Heart left ventricle (tissue), 16 donors: Measurements from ENCODE around the gene DNHD1. TPM values are rescaled to one million over a fixed set of nuclear protein-coding genes. Genes with fewer than 3 reads are reported as not detected.

Experiments
- ATAC-seq, 4 donors: fragments of 200-7000 bp; cut with Tn5 transposase; one replicate each; pipeline ENCODE4 v1.9.1; 2020 to 2022; ENCODE audit warnings: moderate library complexity in 4 of 4, mild to moderate bottlenecking in 3 of 4, moderate number of reproducible peaks in 1 of 4
- DNase-seq, 5 donors: peaks; one replicate each; pipeline ENCODE4 v3.0.0-alpha.2; 2020
- H3K27ac ChIP-seq, 12 donors: fragments of 200-600 bp; sonication (generic) in 4 of 12; one replicate each; pipeline versions ENCODE4 v1.5.0 to v1.8.0; 2016 to 2022; ENCODE audit warnings: mild to moderate bottlenecking in 2 of 12
- H3K27me3 ChIP-seq, 9 donors: fragments of 200-600 bp; sonication (generic) in 2 of 9; one replicate each; pipeline versions ENCODE4 v1.5.1 to v1.8.0; 2016 to 2022; ENCODE audit warnings: mild to moderate bottlenecking in 3 of 9
- H3K36me3 ChIP-seq, 9 donors: fragments of 200-600 bp; sonication (generic) in 2 of 9; one replicate each; pipeline versions ENCODE4 v1.5.0 to v1.8.0; 2018 to 2022; ENCODE audit warnings: mild to moderate bottlenecking in 2 of 9
- H3K4me1 ChIP-seq, 12 donors: fragments of 200-600 bp; sonication (generic) in 4 of 12; one replicate each; pipeline versions ENCODE4 v1.5.0 to v1.8.0; 2016 to 2022; ENCODE audit warnings: mild to moderate bottlenecking in 3 of 12
- H3K4me3 ChIP-seq, 12 donors: fragments of 200-600 bp; sonication (generic) in 4 of 12; one replicate each; pipeline versions ENCODE4 v1.5.0 to v1.8.0; 2017 to 2022; ENCODE audit warnings: mild to moderate bottlenecking in 9 of 12, moderate library complexity in 4 of 12
- H3K9me3 ChIP-seq, 12 donors: fragments of 200-600 bp; sonication (generic) in 4 of 12; one replicate each; pipeline versions ENCODE4 v1.5.0 to v1.8.0; 2016 to 2022; ENCODE audit warnings: mild to moderate bottlenecking in 1 of 12
- CTCF ChIP-seq, 12 donors: fragments of 200-600 bp; sonication (generic) in 4 of 12; IDR thresholded peaks; one replicate each; pipeline versions ENCODE4 v1.5.0 to v1.8.0; 2018 to 2022; ENCODE audit warnings: antibody characterized with exemption in 12 of 12, mild to moderate bottlenecking in 5 of 12
- POLR2A ChIP-seq, 2 donors: fragments of 450-650 bp; IDR thresholded peaks; one replicate each; pipeline ENCODE4 v1.6.1; 2017; ENCODE audit warnings: antibody characterized with exemption in 2 of 2, mild to moderate bottlenecking in 2 of 2, moderate library complexity in 2 of 2
- WGBS, 4 donors: extraction: QIAGEN DNeasy Blood & Tissue Kit in 2 of 4; methylation state at CpG; one replicate each; pipeline versions ENCODE4 v1.1.5 to v1.1.7; 2013 to 2018; 5-methylcytosine and 5-hydroxymethylcytosine counted together
- intact Hi-C, 10 donors: fragments of 100-400 bp; cut with DNase I; formaldehyde crosslinking; loops; one replicate each; pipeline versions ENCODE4 v1.11.1 to v1.14.2; 2022
- polyA plus RNA-seq, 2 donors: library from polyadenylated mRNA; stranded (reverse); fragments of 200-250 nt; gene quantifications; one replicate each; pipeline ENCODE4 v1.2.3, GENCODE V29; 2013
- total RNA-seq, 9 donors: library from RNA; depleted of rRNA in 2 of 9; stranded (reverse); fragments of >200 nt in 2 of 9; fragmentation: NEBNext Ultra II Directional in 3 of 9; extraction: Animal tissue kit (Norgen Biotek cat#: 25700) in 3 of 9; gene quantifications; one replicate each; pipeline versions ENCODE4 v1.1.0 to v1.2.4, GENCODE V29; 2016 to 2023
- donor health status: ischemic (EF 13 %, LVEDD 7.1; RV severe dilation, severe dysfunction).
- donor health status: healthy with polysubstance abuse.
- donor health status: DM: no; HTN: yes; CAD: no.
- donor health status: DM: no; HTN: no; CAD: no.
- donor health status: ischemic (EF 25% LVEDD 6.9; RV normal size, moderate dysfunction).
- donor health status: ischemic (EF 25% LVEDD 5.7; RV mildly dilated, moderate dysfunction).
- donor health status: healthy.
- donor health status: DM: yes; HTN: yes; CAD: no.
- donor health status: ischemic (EF 35%, LVEDD 5.7; RV mildly dilated, moderate dysfunction).
- donor health status: nonischemic (EF 11% LVEDD 7.7; RV severe dilation, severe dysfunction).
- donor health status: DM: yes; HTN: yes; CAD: no.
- donor health status: PGD.
- donor health status: ischemic (EF 29% LVEDD 5.4; RV normal size, mild dysfunction).
- donor health status: nonischemic (EF 23%, LVEDD 6.1; RV moderate dilation, normal function).

The DNHD1 gene
- total and polyA plus RNA-seq, 11 donors: 2.2 to 9.4 (median 5.4) TPM

- DNase-seq (peak; percentile 58 to 71 (median 63)), ATAC-seq (peak; percentile 40 to 60 (median 57))
- intact Hi-C loops: loop anchor here in 5 of 10 donors (2.0 to 5.0 kb wide), 5 partner anchors 43 to 212 kb away; partner anchors contain the start of genes MRPL17 (in 2 of the 5) and SMPD1 (in 1 of the 5)
- peak in 5 of 12 donors; percentile 18 to 41 (median 24) for TF ChIP-seq CTCF (IDR thresholded peaks at IDR 0.05)
- TF ChIP-seq POLR2A (IDR thresholded peaks at IDR 0.05): no peak
- Histone ChIP-seq H3K36me3 (peaks cover 0 to 54% (median 44%) of the 10 kb centered on the region in 9 donors), H3K4me3 (peak overlapping the region; percentile 52 to 97 (median 92)), H3K9me3 (no peaks in the 10 kb centered on the region), H3K4me1 (peaks cover 17 to 77% (median 56%) of the 10 kb centered on the region in 12 donors), H3K27me3 (no peaks in the 10 kb centered on the region), H3K27ac (peak overlapping the region; percentile 83 to 99 (median 98))
- WGBS, 4 donors: 0 to 2% (median 0%) methylated on average over 8 to 20 of the region's 20 CpGs
These were observed 107.1 kb downstream of the DNHD1 start for GRCh38 chr11:6604081-6604626.

- Histone ChIP-seq H3K27me3 (no peaks in the 10 kb centered on the region), H3K4me3 (peak overlapping the region; percentile 52 to 97 (median 92)), H3K4me1 (peaks cover 17 to 73% (median 54%) of the 10 kb centered on the region in 12 donors), H3K36me3 (peaks cover 0 to 54% (median 44%) of the 10 kb centered on the region in 9 donors), H3K9me3 (no peaks in the 10 kb centered on the region), H3K27ac (peak overlapping the region; percentile 83 to 99 (median 98))
- intact Hi-C loops: loop anchor here in 5 of 10 donors (2.0 to 5.0 kb wide), 5 partner anchors 42 to 212 kb away; partner anchors contain the start of genes MRPL17 (in 2 of the 5) and SMPD1 (in 1 of the 5)
- no peak for DNase-seq
- 1 to 4% (median 3%) methylated on average over 3 of the region's 3 CpGs for WGBS, 4 donors
- ATAC-seq: no peak
- no peak for TF ChIP-seq POLR2A (IDR thresholded peaks at IDR 0.05)
- no peak for TF ChIP-seq CTCF (IDR thresholded peaks at IDR 0.05)
These were observed 107.7 kb downstream of the DNHD1 start for GRCh38 chr11:6604790-6605189.

- Histone ChIP-seq H3K36me3 (peaks cover 0 to 55% (median 42%) of the 10 kb centered on the region in 9 donors), H3K27me3 (no peaks in the 10 kb centered on the region), H3K9me3 (no peaks in the 10 kb centered on the region), H3K4me1 (peaks cover 17 to 82% (median 60%) of the 10 kb centered on the region in 12 donors), H3K27ac (peak overlapping the region; percentile 83 to 99 (median 98)), H3K4me3 (peak overlapping the region; percentile 1 to 96 (median 90))
- 3 to 7% (median 3%) methylated on average over 11 of the region's 11 CpGs for WGBS, 4 donors
- ATAC-seq (peak; percentile 78 to 89 (median 84)), DNase-seq (peak; percentile 93 to 96 (median 96))
- intact Hi-C loops: loop anchor here in 1 of 10 donors (2.0 kb wide), 1 partner anchor 76 kb away; the partner anchor contains the start of gene MRPL17
- TF ChIP-seq POLR2A (IDR thresholded peaks at IDR 0.05) (peak; percentile 63 to 73), CTCF (IDR thresholded peaks at IDR 0.05) (peak in 1 of 12 donors; percentile 6)
These were observed 109.5 kb downstream of the DNHD1 start for GRCh38 chr11:6606471-6607189.
